Middle frontal gyrus (tissue), 1 donor: ENCODE results near the gene AHNAK2.

ENCODE experiments used
- DNase-seq: peaks from one replicate; pipeline ENCODE4 v3.0.0-alpha.2; 2015; ENCODE audit warnings: low spot score; ENCODE audit errors: extremely low spot score

AHNAK2 gene

GRCh38 chr14:104973385-104974145 is 4.6 kb downstream of the AHNAK2 start:
- DNase-seq, result no peak

- DNase-seq, result no peak
Measured at GRCh38 chr14:104973135-104973384, 5.1 kb downstream of the AHNAK2 start.

DNA sequence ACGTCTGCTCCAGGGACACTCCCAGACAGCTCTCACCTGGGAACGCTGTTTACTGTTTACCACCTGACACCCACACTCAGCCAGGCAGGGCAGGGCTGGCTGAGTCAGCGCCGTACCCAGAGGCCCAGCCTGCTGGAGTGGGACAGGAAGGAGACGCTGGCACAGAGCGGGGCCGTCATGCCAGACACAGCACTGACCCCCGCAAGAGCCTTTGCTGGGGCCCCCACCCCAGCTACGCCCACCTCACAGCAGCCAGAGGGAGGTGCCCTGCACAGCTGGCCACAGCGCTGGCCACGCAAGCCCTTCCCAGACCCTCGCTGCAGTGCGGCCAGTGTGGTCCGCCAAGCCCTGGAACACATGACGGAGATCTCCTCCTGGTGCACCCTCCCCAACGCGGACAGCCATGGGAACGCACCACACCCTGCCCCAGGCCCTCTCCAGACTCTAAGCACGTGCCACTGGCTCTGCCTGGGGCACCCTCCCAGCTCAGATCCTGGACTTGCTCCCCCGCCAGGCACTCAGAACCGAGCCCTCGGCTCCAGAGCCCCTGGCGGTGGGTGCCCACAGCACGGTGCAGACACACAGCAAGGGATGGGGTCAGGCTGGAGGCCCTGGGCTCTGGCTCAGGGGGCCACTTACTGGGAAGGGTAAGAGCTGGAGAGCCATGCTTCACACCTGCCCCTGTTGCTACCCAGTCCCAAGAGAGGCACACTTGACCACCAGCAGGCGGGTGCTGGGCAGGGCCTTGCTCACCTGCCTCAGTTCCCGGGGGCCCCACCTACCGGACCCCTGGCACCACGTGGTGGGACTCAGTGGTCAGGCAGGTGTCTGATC is 5.7 kb downstream of the AHNAK2 start:
- DNase-seq, result no peak

DNA sequence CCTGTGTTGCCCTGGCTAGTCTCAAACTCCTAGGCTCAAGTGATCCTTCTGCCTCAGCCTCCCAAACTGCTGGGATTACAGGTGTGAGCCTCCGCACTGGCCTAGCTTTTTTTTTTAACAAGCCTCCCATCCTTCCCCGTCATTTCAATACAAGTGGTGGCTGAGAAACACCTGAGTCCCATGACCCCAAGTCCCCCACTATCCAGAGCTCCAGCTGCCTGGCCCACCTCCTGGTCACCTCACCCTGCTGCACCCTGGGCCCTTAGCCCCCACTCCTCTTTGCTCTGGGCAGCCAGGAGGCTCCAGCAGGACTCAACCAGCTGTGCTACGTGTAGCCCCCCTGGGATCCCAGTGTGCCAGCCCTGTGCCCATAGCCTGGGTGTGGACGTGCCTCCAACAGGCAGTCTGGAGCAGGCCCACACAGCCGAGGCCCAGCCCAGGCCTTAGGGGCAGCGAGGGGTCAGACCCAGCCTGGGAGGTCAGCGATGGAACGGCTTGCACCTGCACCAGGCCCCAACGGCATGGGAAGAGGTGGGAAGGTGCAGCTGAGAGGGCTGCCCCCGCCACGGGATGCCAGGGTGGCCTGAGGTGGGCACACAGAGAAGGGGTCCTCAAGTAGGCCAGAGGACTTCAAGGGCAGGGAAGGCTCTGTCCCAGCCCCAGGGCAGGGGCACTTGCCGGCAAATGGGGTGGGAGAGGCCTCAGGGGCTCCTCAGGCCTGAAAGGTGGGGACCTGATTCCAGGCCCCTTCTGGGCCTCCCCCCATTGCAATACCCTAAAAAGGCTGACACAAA is 6.5 kb downstream of the AHNAK2 start:
- no peak for DNase-seq

DNA sequence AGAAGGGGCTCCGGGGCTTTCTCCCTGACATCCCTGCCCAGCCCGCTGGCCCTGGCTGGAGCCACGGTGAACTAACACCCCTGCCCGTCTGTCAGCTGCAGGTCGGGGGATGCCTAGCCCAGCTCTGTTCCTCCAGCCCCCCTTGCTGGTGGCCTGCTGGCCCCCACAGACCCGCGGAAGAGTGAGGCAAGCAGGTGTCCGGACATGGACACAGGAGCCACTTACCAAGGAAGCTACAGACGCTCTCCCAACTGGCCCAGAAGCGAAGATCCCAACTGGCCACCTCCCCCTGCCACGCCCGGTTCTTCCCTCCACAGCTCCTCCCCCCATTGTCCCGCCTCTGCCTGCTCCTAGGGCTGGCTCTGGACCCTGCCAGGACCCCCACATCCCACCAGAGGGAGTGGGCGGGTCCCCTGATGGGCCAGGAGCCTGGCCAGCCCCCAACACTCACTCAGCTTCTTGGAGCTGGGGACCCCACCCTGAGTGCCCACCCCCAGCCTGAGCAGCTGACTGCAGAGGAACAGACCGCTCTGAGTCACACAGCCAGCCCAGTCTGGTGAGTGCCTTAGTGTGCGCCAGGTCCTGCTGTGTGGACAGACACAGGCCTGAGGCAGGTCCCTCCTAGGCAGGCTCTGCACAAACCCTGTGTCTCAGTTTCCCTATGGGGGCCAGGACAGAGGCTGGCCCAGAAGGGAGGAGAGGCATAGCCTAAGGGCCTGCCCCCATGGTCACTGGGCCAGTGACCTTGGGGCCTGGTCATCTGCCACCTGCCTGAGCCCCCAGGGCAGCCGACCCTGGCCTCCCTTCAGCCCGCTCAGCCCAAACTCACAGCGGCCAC is 7.7 kb downstream of the AHNAK2 start:
- DNase-seq, result no peak

DNA sequence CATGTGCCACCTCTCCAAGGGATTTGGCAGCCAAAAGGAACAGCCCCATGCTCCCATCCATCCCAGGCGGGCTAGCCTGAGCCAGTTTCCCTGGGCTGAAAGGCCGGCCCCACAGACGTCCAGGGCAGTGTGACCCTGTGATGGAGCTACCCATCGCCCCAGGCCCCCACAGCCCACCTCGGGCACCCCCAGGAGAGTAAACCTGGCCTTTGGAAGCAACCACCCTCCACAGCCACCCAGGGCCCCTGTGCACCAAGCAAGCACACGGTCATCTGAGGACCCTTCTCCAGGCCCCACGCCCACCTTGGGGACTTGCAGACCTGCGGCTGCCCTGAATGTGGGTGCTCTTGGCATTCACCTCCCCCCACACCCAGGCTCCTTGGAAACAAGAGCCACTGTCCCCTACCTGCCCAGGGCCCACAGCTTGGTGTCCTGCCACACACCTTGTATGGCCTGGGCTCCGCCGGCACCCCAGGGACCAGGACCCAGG is 8.4 kb downstream of the AHNAK2 start:
- no peak for DNase-seq

- DNase-seq, result no peak
Measured at GRCh38 chr14:104968541-104969401, 9.4 kb downstream of the AHNAK2 start.

GRCh38 chr14:104968153-104968527 is 10.0 kb downstream of the AHNAK2 start:
- DNase-seq, result no peak

DNA sequence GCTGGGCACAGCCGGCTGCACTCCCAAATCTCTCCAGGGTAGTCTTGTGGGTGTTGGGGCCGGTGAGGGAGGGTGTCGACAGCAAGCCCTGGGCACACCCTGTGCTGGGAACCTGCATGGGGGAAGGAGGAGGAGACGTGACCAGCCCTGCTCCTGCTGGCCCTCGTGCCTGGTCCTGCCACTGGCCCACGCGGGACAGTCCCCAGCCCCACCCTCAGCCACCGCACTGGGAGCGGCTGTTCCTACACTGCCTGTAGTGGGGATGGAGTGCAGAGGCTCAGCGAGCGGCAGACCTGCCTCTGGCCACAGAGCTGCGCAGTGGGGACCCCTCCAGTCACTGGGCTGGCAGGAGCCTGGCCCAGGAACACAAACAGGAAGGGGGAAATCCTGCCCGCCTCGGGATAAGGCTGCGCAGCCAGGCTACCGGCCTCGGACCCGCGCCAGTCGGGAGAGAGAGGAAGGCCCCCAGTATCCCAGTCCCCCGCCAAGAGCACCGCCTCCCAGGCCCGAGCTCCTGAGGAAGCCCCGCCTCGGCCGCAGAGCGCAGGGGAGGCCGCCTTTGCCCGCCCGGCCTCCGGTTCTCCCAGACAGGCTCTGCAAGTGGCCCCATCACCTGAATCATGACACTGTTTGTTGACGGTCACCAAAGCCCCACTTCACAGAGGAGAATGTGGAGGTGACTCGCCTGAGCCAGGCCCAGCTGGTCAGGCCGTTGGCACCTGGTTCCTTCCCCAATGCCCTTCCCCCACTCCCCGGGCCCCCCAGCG is 10.6 kb downstream of the AHNAK2 start:
- DNase-seq, result no peak

GRCh38 chr14:104966981-104967385 is 11.2 kb downstream of the AHNAK2 start:
- no peak for DNase-seq

GRCh38 chr14:104966261-104966865 is 11.8 kb downstream of the AHNAK2 start:
- no peak for DNase-seq

GRCh38 chr14:104965561-104966231 is 12.5 kb downstream of the AHNAK2 start:
- no peak for DNase-seq

GRCh38 chr14:104964546-104964945 is 13.6 kb downstream of the AHNAK2 start:
- DNase-seq, result no peak

GRCh38 chr14:104957146-104958113 is 20.7 kb downstream of the AHNAK2 start:
- DNase-seq, result no peak

DNA sequence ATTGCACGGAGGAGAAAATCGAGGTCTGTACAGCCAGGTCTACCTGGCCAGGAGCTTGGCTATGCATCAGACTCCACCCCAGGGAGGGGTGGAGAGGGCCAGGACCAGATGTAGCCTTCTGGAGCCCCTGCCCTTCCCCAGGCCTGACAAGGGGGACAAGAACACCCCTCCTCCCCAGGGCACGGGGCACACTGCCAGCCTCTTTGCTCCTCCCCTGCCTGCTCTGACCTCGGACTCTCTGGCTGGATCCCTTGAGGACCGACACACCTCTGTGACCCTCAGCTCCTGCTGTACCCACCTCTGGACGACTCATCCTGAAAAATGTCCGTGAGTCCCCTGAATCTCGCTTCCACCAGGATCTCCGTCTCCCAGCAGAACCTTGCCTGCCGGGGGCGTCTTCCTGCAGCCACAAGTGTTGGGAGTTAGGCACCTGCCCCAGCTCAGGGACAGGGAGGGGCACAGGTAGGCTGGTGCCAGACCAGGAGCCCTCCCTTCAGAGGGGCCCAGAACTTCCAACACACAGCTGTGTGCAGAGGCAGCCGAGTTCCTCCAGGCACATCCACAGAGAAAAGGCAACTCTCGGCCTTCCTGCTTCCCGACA is 21.8 kb downstream of the AHNAK2 start:
- no peak for DNase-seq

- DNase-seq, result no peak
Measured at GRCh38 chr14:104955396-104955770, 22.8 kb downstream of the AHNAK2 start.
